ENCODE measurements around the gene CYP2C19. TPM values are rescaled to one million over a fixed set of nuclear protein-coding genes. Genes with fewer than 3 reads are reported as not detected.
"Not testable (repeated sequence)": the region's sequence is repeated elsewhere in the genome, so short reads cannot be mapped to it uniquely, and the experiment has no call there.

Gene CYP2C19
- total and polyA plus RNA-seq, 12 donors, result 0.06 TPM; not detected in 11

DNA sequence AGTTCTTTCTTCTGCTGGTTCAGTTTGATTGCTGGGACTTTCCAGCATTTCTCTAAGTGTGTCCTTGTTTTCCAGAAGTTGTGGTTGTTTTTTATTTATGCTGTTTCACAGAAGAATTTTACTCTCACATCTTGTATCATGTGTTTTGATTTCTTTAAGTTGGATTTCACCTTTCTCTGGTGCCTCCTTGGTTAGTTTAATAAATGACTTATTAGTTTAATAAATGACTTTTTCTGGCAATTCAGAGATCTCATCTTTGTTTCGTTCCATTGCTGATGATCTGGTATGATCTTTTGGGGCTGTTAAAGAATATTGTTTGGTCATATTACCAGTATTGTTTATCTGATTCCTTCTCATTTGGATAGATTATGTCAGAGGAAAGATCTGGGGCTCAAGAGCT is 116.2 kb downstream of the CYP2C19 start:
- no peaks in the 10 kb centered on the region for H3K36me3 ChIP-seq (replicated peaks in 1 of 2)
- H3K4me1 ChIP-seq (replicated peaks in 1 of 2), result no peaks in the 10 kb centered on the region
- 67 to 95% (median 78%) methylated on average over 1 of the region's 1 CpG for WGBS, 4 donors
- no peak overlapping the region for H3K27ac ChIP-seq
- TF ChIP-seq, protein P1, sequence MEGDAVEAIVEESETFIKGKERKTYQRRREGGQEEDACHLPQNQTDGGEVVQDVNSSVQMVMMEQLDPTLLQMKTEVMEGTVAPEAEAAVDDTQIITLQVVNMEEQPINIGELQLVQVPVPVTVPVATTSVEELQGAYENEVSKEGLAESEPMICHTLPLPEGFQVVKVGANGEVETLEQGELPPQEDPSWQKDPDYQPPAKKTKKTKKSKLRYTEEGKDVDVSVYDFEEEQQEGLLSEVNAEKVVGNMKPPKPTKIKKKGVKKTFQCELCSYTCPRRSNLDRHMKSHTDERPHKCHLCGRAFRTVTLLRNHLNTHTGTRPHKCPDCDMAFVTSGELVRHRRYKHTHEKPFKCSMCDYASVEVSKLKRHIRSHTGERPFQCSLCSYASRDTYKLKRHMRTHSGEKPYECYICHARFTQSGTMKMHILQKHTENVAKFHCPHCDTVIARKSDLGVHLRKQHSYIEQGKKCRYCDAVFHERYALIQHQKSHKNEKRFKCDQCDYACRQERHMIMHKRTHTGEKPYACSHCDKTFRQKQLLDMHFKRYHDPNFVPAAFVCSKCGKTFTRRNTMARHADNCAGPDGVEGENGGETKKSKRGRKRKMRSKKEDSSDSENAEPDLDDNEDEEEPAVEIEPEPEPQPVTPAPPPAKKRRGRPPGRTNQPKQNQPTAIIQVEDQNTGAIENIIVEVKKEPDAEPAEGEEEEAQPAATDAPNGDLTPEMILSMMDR (IDR thresholded peaks at IDR 0.05), result no peak
- TF ChIP-seq POLR2A (IDR thresholded peaks at IDR 0.05), result no peak
- DNase-seq, result no peak
- intact Hi-C loops (cut with DNase I), result no loop called here
- H3K27me3 ChIP-seq, result no peaks in the 10 kb centered on the region
- H3K4me3 ChIP-seq, result no peak overlapping the region
- H3K9me3 ChIP-seq (replicated peaks in 1 of 3), result no peaks in the 10 kb centered on the region

DNA sequence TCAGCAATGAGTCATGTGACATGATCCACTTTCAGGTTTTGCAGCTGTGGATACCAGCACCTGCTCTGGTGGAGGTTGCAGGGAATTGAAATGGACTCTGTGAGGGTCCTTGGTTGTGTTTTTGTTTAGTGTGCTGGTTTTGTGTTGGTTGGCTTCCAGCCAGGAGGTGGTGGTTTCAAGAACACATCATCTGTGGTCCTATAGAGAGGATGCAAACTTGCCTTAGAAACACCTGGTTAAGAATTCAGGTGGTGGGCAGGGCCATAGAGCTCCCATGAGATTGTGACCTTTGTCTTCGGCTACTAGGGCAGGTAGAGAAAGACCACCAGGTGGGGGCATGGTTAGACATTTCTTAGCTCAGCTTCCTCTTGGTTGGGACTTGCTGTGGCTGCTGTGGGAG is 116.7 kb downstream of the CYP2C19 start:
- WGBS, 4 donors, result 67 to 79% (median 77%) methylated on average over 1 of the region's 1 CpG; no CpG with 5 or more reads in 1 of the 4 donors
- Histone ChIP-seq H3K4me3 (no peak overlapping the region), H3K27ac (no peak overlapping the region), H3K9me3 (replicated peaks in 1 of 3) (no peaks in the 10 kb centered on the region), H3K27me3 (no peaks in the 10 kb centered on the region), H3K36me3 (replicated peaks in 1 of 2) (no peaks in the 10 kb centered on the region), H3K4me1 (replicated peaks in 1 of 2) (no peaks in the 10 kb centered on the region)
- DNase-seq, result no peak
- TF ChIP-seq, protein P1 (IDR thresholded peaks at IDR 0.05), result no peak
- no peak for TF ChIP-seq POLR2A (IDR thresholded peaks at IDR 0.05)
- intact Hi-C loops (cut with DNase I), result no loop called here

DNA sequence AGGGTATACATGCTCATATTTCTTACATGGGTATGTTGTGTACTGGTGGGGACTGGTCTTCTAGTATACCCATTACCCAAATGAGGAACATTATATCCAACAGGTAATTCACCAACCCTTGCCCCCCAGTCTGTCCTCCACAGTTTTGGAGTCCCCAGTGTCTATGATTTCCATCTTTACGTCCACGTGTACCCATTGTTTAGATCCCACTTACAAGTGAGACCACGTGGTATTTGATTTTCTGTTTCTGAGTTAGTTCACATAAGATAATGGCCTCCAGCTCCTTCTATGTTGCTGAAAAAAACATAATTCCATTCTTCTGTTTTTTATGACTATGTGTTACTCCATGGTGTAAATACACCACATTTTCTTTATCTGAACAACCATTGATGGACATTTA is 126.6 kb downstream of the CYP2C19 start:
- Histone ChIP-seq H3K36me3 (replicated peaks in 1 of 2) (no peaks in the 10 kb centered on the region), H3K9me3 (replicated peaks in 1 of 3) (no peaks in the 10 kb centered on the region)
- no peak for TF ChIP-seq POLR2A (IDR thresholded peaks at IDR 0.05)
- TF ChIP-seq, protein P1 (IDR thresholded peaks at IDR 0.05), result no peak

GRCh38 chr10:94890264-94891022 is 128.0 kb downstream of the CYP2C19 start:
- no peaks in the 10 kb centered on the region for H3K4me1 ChIP-seq (replicated peaks in 1 of 2)
- H3K27ac ChIP-seq, result no peak overlapping the region
- intact Hi-C loops (cut with DNase I), result no loop called here
- no peak for DNase-seq
- no peak overlapping the region for H3K4me3 ChIP-seq
- H3K36me3 ChIP-seq (replicated peaks in 1 of 2), result no peaks in the 10 kb centered on the region
- no peaks in the 10 kb centered on the region for H3K27me3 ChIP-seq
- WGBS, 4 donors, result 73 to 84% (median 78%) methylated on average over 4 of the region's 4 CpGs
- TF ChIP-seq POLR2A (IDR thresholded peaks at IDR 0.05), result no peak
- TF ChIP-seq, protein P1 (IDR thresholded peaks at IDR 0.05), result no peak
- H3K9me3 ChIP-seq (replicated peaks in 1 of 3), result no peaks in the 10 kb centered on the region

More for the DNA sequence above, 126.6 kb downstream of the CYP2C19 start:
- Histone ChIP-seq H3K27ac (no peak overlapping the region), H3K4me3 (no peak overlapping the region), H3K27me3 (no peaks in the 10 kb centered on the region), H3K4me1 (replicated peaks in 1 of 2) (no peaks in the 10 kb centered on the region)
- DNase-seq, result no peak
- WGBS, 4 donors, result 66 to 76% (median 70%) methylated on average over 3 of the region's 3 CpGs
- intact Hi-C loops (cut with DNase I), result no loop called here

DNA sequence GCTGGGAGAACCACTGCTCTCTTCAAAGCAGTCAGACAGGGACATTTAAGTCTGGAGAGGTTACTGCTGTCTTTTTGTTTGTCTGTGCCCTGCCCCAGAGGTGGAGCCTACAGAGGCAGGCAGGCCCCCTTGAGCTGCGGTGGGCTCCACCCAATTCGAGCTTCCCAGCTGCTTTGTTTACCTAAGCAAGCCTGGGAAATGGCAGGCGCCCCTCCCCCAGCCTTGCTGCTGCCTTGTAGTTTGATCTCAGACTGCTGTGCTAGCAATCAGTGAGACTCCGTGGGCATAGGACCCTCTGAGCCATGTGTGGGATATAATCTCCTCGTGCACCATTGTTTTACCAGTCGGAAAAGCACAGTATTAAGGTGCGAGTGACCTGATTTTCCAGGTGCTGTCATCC is 135.9 kb downstream of the CYP2C19 start:
- H3K4me3 ChIP-seq; H3K4me1 ChIP-seq (replicated peaks in 1 of 2); intact Hi-C loops (cut with DNase I); H3K27me3 ChIP-seq; H3K36me3 ChIP-seq (replicated peaks in 1 of 2); H3K9me3 ChIP-seq (replicated peaks in 1 of 3); DNase-seq; H3K27ac ChIP-seq: not testable (repeated sequence)
- WGBS, 4 donors, result 62 to 72% (median 65%) methylated on average over 4 to 7 of the region's 7 CpGs

Measured in adrenal gland (tissue), 12 donors.